Measurements from ENCODE around the gene G6PC3.
A peak's percentile ranks its signal among the peaks of the same experiment; 100 is the strongest.
"Not testable (repeated sequence)": the region's sequence is repeated elsewhere in the genome, so short reads cannot be mapped to it uniquely, and the experiment has no call there.

G6PC3 gene

GRCh38 chr17:44109312-44109630, 38.7 kb downstream of the G6PC3 start:
- DNase-seq, result no peak

GRCh38 chr17:44110011-44110686, 39.6 kb downstream of the G6PC3 start:
- no peak for DNase-seq

GRCh38 chr17:44110823-44111633, 40.5 kb downstream of the G6PC3 start:
- peak; percentile 63 for DNase-seq

- DNase-seq, result no peak
Observed at GRCh38 chr17:44111777-44112176, 41.2 kb downstream of the G6PC3 start.

- DNase-seq, result no peak
Observed at GRCh38 chr17:44112284-44113280, 42.0 kb downstream of the G6PC3 start.

GRCh38 chr17:44113382-44113781, 42.8 kb downstream of the G6PC3 start:
- no peak for DNase-seq

GRCh38 chr17:44113868-44114840, 43.6 kb downstream of the G6PC3 start:
- no peak for DNase-seq

GRCh38 chr17:44115585-44116415, 45.3 kb downstream of the G6PC3 start:
- DNase-seq, result no peak

GRCh38 chr17:44117351-44117750, 46.8 kb downstream of the G6PC3 start:
- DNase-seq, result no peak

- no peak for DNase-seq
Observed at GRCh38 chr17:44118427-44119050, 48.0 kb downstream of the G6PC3 start.

- DNase-seq, result no peak
Observed at GRCh38 chr17:44119062-44119461, 48.5 kb downstream of the G6PC3 start.

GRCh38 chr17:44119798-44120197, 49.3 kb downstream of the G6PC3 start:
- DNase-seq, result no peak

GRCh38 chr17:44120281-44120680, 49.7 kb downstream of the G6PC3 start:
- not testable (repeated sequence) for DNase-seq

- no peak for DNase-seq
Observed at GRCh38 chr17:44120851-44121605, 50.5 kb downstream of the G6PC3 start.

GRCh38 chr17:44121997-44122815, 51.7 kb downstream of the G6PC3 start:
- no peak for DNase-seq

GRCh38 chr17:44122816-44123355, 52.4 kb downstream of the G6PC3 start:
- DNase-seq, result no peak

- peak; percentile 87 for DNase-seq
Observed at GRCh38 chr17:44123356-44124117, 53.0 kb downstream of the G6PC3 start, which contains the start of gene HDAC5. HDAC5 (minus strand) TSS chr17:44123641; CDS start chr17:44117515, 6,126 bp downstream.

- DNase-seq, result no peak
Observed at GRCh38 chr17:44124118-44124438, 53.5 kb downstream of the G6PC3 start.
